GM12891 (cell line): ENCODE results near the gene AFF3.

ENCODE experiments used
- POLR2A ChIP-seq: IDR thresholded peaks from 2 replicates; pipeline ENCODE4 v1.6.1; 2011; ENCODE audit warnings: low read depth, low read length, control low read depth
- POU2F2 ChIP-seq: IDR thresholded peaks from 2 replicates; pipeline ENCODE4 v1.6.1; 2011; ENCODE audit warnings: low read depth, mild to moderate bottlenecking, control low read depth, low read length, moderate library complexity

DNA sequence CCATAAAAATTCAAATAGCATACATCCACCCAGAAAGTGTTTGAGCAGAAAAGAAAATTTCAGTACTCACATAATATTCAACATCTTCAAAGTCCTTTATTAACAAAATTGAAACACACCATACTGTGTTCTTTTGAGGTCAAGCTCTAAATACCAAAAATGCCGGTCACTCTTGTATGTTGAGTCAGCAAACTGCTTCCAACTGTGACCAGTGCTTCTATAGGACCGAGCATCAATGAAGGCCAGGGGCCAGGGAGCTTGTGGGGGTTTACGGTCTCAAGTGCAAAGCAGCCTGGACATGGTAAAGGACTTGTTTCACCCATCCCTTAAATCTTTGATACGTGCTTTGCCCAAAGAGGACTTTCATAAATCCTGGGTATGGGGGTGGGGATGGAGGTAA lies 539.9 kb downstream of the AFF3 start:
- TF ChIP-seq POLR2A (no peak), POU2F2 (no peak)
